ENCODE data around the gene PTPRN2.

DNA sequence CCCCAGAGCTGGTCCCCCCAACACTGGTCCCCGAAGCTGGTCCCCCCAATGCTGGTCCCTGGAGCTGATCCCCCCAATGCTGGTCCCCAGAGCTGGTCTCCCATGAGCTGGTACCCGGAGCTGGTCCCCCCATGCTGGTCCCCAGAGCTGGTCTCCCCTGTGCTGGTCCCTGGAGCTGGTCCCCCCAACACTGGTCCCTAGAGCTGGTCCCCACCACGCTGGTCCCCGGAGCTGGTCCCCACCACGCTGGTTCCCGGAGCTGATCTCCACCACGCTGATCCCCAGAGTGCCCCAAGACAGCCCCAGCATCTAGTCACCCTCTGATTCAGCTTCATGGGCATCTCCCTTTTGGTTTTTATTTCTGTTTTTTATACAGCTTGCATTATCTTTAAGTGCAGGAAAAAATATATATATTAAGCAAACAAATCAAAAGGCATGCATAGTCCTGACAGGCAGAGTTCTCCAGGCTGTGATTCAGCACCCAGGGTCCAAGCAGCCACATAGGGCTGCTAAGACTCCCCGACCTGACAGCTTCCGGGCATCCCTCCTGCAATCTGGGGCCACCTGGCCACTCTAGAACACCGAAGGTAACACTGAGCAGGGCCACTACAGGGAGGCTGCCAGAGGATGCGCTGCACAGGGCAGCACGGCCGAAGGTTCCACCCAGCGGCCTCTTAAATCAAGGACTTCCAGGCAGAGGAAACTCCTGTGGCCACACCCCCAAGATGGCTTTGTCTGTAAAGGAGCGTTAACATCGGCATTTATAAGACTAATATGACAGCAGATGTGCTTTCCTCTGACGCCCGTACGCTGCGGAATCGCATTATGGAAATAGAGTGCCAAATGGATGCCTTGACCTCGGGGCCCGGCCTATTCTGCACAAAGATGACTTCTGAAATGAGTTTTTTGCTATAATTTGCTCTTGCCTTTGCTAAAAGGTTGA is 215.0 kb downstream of the PTPRN2 start:
- TF ChIP-seq, protein P1, sequence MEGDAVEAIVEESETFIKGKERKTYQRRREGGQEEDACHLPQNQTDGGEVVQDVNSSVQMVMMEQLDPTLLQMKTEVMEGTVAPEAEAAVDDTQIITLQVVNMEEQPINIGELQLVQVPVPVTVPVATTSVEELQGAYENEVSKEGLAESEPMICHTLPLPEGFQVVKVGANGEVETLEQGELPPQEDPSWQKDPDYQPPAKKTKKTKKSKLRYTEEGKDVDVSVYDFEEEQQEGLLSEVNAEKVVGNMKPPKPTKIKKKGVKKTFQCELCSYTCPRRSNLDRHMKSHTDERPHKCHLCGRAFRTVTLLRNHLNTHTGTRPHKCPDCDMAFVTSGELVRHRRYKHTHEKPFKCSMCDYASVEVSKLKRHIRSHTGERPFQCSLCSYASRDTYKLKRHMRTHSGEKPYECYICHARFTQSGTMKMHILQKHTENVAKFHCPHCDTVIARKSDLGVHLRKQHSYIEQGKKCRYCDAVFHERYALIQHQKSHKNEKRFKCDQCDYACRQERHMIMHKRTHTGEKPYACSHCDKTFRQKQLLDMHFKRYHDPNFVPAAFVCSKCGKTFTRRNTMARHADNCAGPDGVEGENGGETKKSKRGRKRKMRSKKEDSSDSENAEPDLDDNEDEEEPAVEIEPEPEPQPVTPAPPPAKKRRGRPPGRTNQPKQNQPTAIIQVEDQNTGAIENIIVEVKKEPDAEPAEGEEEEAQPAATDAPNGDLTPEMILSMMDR (conservative IDR thresholded peaks at IDR 0.05) = no peak
- peak; percentile 26; the same call in 1 of the 2 replicates for TF ChIP-seq EZH2 (IDR thresholded peaks at IDR 0.05; ENCODE audit: low read depth)

Data from PC-9 (cell line).